HFFc6 (cell line): ENCODE measurements around the gene DLGAP4. TPM values are rescaled to one million over a fixed set of nuclear protein-coding genes. Genes with fewer than 3 reads are reported as not detected.
A peak's percentile ranks its signal among the peaks of the same experiment; 100 is the strongest.

Source experiments
- DNase-seq: peaks from one replicate; pipeline ENCODE4 v3.0.0-alpha.2; 2018
- H3K27ac Mint-ChIP-seq: 2 replicates; pipeline ENCODE4 v1.8.0; 2020; ENCODE audit warnings: mild to moderate bottlenecking, mixed read lengths
- H3K27me3 Mint-ChIP-seq: 2 replicates; pipeline ENCODE4 v1.8.0; 2021; ENCODE audit warnings: mild to moderate bottlenecking, moderate library complexity, mixed read lengths; ENCODE audit not compliant: insufficient read depth
- H3K36me3 Mint-ChIP-seq: 2 replicates; pipeline ENCODE4 v1.8.0; 2021; ENCODE audit warnings: low read depth, mixed read lengths
- H3K4me1 Mint-ChIP-seq: 2 replicates; pipeline ENCODE4 v1.8.0; 2020; ENCODE audit warnings: low read depth, mixed read lengths
- H3K4me3 Mint-ChIP-seq: 2 replicates; pipeline ENCODE4 v1.8.0; 2020; ENCODE audit warnings: mild to moderate bottlenecking, moderate library complexity, mixed read lengths
- H3K9me3 Mint-ChIP-seq: 2 replicates; pipeline ENCODE4 v1.8.0; 2020; ENCODE audit warnings: mild to moderate bottlenecking, mixed read lengths
- total RNA-seq, 6 experiments: library from RNA; stranded (reverse); fragmentation: NEBNext Ultra II Directional; extraction: Animal tissue kit (Norgen Biotek cat#: 25700); gene quantifications; 2 replicates in 1 of 6; 3 replicates in 5 of 6; pipeline ENCODE4 v1.2.3, GENCODE V29; 2021
- TF ChIP-seq, protein P1 (sequence below): fragments of 200-600 bp; sonication (generic); IDR thresholded peaks from 2 replicates; pipeline ENCODE4 v1.5.0; 2021; ENCODE audit warnings: antibody characterized with exemption, mild to moderate bottlenecking

The DLGAP4 gene
- total RNA-seq, 6 experiments from 2014 or later: 118 to 150 (median 140) TPM

GRCh38 chr20:36270744-36271638, 35.1 kb upstream of the DLGAP4 start:
- no peaks in the 10 kb centered on the region for H3K36me3 Mint-ChIP-seq
- H3K27ac Mint-ChIP-seq: no peak overlapping the region
- H3K9me3 Mint-ChIP-seq: no peaks in the 10 kb centered on the region
- no peak for DNase-seq
- H3K27me3 Mint-ChIP-seq: peaks cover 39% of the 10 kb centered on the region
- TF ChIP-seq, protein P1, sequence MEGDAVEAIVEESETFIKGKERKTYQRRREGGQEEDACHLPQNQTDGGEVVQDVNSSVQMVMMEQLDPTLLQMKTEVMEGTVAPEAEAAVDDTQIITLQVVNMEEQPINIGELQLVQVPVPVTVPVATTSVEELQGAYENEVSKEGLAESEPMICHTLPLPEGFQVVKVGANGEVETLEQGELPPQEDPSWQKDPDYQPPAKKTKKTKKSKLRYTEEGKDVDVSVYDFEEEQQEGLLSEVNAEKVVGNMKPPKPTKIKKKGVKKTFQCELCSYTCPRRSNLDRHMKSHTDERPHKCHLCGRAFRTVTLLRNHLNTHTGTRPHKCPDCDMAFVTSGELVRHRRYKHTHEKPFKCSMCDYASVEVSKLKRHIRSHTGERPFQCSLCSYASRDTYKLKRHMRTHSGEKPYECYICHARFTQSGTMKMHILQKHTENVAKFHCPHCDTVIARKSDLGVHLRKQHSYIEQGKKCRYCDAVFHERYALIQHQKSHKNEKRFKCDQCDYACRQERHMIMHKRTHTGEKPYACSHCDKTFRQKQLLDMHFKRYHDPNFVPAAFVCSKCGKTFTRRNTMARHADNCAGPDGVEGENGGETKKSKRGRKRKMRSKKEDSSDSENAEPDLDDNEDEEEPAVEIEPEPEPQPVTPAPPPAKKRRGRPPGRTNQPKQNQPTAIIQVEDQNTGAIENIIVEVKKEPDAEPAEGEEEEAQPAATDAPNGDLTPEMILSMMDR: no peak
- H3K4me1 Mint-ChIP-seq: no peaks in the 10 kb centered on the region
- H3K4me3 Mint-ChIP-seq: no peak overlapping the region

- Mint-ChIP-seq H3K36me3 (no peaks in the 10 kb centered on the region), H3K4me3 (no peak overlapping the region), H3K27me3 (peaks cover 36% of the 10 kb centered on the region), H3K4me1 (no peaks in the 10 kb centered on the region), H3K9me3 (no peaks in the 10 kb centered on the region), H3K27ac (no peak overlapping the region)
- TF ChIP-seq, protein P1: no peak
- DNase-seq: no peak
Measured at GRCh38 chr20:36271639-36272546, 34.2 kb upstream of the DLGAP4 start.

GRCh38 chr20:36272547-36273220, 33.5 kb upstream of the DLGAP4 start:
- H3K36me3 Mint-ChIP-seq: no peaks in the 10 kb centered on the region
- no peak for DNase-seq

GRCh38 chr20:36273414-36274180, 32.5 kb upstream of the DLGAP4 start:
- Mint-ChIP-seq H3K4me3 (no peak overlapping the region), H3K9me3 (no peaks in the 10 kb centered on the region), H3K27ac (no peak overlapping the region), H3K27me3 (peaks cover 46% of the 10 kb centered on the region), H3K36me3 (no peaks in the 10 kb centered on the region), H3K4me1 (no peaks in the 10 kb centered on the region)
- TF ChIP-seq, protein P1: peak; percentile 72
- DNase-seq: peak; percentile 17

More at GRCh38 chr20:36272547-36273220, 33.5 kb upstream of the DLGAP4 start:
- Mint-ChIP-seq H3K27me3 (peaks cover 44% of the 10 kb centered on the region), H3K4me1 (no peaks in the 10 kb centered on the region), H3K27ac (no peak overlapping the region), H3K9me3 (no peaks in the 10 kb centered on the region), H3K4me3 (no peak overlapping the region)
- TF ChIP-seq, protein P1: no peak
